NCI-H1694 treated with DMSO at 0.1 percent for 48 hours (cell line): ENCODE results near the gene FMO3.

Source experiments
- DNase-seq: peaks from one replicate; lab custom pipeline; 2025; lab: John Stamatoyannopoulos, UW

FMO3 gene

DNA sequence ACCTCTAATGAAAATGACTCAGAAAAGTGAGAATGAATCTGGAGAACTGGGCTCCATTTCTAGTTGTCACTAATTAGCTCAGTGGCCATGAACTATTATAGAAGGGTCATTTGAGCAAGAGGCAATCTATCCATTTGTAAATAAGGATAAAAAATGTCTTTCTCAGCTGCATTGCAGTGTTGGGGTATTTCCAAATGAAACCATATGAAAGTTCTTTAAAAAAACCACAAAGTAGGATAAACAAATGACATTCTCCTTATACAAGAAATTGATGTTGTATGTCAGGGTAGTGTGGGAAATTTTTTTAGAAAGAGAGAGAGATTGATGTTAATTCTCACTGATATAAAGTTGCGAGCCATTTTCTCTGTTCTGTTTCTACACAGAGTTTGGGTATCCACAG is 26.0 kb downstream of the FMO3 start:
- no peak for DNase-seq

DNA sequence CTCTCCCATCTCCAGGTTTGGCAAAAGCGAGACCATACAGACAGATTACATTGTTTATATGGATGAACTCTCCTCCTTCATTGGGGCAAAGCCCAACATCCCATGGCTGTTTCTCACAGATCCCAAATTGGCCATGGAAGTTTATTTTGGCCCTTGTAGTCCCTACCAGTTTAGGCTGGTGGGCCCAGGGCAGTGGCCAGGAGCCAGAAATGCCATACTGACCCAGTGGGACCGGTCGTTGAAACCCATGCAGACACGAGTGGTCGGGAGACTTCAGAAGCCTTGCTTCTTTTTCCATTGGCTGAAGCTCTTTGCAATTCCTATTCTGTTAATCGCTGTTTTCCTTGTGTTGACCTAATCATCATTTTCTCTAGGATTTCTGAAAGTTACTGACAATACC is 26.4 kb downstream of the FMO3 start:
- no peak for DNase-seq

DNA sequence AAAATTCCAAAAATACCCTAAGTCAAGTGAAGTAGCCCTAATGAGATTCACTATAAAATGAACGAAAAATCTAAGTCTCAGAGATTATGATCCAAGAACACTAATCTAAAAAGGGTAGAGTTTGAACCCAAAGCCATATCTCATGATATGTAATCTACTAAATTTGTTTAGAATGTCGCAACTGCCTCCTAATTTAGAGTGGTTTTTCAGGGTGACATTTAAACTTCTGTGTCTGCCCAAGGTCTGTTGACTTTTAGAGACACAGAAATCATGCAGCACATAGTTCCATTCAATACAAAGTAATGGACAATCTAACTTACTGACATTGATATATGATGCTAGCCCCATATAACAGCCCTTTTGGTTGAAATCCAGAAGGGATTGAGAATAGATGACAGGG is 28.9 kb downstream of the FMO3 start:
- no peak for DNase-seq

DNA sequence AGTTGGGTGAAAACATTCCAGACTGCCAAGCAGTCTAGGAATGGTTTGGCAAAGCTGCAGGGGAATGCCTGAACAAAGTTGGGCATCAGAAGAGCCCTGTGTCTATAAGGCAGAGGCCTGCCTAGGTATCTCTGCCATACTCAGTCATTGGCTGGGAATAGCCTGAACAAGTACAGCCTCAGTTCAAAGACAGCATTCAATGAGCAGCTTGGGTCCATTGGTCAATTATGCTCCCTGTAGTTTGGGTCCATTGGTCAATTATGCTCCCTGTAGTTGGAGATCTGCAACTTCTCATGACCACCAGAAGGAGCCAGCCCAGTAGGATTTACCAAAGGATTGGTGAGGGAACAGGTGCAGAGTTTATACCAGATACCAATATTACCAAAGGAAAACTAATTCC is 31.6 kb downstream of the FMO3 start:
- DNase-seq, result no peak

DNA sequence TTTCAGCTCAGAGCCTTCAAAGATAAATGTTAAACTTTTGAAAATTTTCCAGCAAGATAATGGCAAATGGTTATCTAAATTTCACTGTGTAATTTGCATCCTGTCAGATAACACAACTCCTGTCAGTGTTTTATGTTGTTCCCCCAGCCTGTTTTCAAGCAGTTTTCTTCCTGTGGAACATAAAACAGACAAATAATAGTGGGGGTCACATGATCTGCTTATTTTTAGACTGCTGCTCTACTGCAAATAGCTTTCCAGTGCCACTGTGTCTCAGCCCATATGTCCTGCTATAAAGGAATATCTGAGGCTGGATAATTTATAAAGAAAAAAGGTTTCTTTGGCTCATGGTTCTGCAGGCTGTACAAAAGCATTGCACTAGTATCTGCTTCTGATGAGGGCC is 32.2 kb downstream of the FMO3 start:
- DNase-seq, result no peak

DNA sequence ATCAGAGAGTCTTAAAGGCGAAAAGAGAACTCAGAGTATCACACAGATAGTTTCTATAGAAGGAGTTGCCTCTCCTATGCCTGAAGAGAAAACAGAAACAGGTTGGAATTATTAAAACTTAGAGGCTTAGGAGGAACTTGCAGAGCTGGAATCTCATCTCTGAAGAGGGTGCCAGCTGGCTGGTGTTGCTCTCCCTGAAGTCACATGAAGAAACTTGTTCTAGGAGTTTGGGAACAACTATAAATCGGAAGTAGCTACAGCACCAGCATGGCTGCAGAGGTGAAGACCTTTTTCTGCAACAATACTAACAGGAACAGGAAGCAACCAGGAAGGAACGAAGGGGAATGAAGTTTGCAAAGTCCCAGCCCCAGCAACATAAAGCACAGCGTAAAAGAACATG is 35.8 kb downstream of the FMO3 start:
- no peak for DNase-seq

DNA sequence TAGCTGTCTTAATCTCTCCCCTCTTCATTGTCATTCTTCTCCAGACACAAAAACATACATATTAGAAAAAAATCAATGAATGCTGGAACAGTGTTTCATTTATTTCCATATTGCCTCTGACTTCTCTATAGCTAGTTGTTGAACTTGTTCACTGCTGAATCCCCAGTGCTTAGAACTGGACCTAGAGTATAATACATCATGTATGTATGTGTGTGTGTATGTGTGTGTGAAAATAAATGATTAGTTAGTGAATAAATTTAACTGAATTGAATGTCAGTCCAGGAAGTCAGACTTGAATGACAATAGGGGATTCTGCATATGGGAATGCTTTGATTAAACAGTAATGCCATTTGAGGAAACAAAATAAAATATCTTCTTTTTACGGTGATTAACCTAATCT is 36.4 kb downstream of the FMO3 start:
- no peak for DNase-seq

DNA sequence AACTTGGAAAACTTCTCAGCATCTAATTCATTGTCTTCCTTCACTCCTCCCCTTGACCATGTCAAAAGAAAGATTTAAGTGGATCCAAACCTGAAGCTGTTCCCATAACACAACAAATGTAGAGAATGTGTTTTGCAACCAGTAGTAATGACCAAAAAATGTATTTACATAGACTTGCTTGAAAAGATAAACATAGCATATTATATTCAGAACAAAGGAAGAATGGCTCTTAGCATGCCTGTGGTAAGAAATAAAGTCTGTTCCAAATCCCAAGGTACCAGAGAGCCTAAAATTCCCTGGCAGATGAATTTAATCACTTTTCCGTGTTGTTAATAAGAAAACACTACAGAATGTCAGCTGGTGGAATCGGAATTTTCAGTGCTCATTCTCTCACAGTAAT is 36.8 kb downstream of the FMO3 start:
- DNase-seq, result no peak

DNA sequence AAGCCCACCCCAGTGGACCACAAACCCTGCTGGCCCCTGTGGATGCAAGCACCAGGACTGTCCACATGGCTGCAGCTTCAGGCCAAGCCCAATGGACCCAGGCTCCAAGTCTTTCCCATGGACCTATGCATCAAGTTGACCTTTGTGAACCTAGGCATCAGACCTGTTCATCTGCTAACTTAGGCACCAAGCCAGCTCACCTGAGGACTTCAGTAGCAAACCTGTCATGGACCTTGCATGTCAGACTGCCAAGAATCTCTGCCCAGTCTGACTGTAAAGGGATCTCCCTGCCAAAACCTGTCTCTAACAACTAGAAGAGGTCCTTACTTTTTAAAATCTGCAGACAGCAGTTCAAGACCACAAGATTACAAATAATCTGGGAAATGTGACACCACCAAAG is 37.8 kb downstream of the FMO3 start:
- DNase-seq, result no peak

DNA sequence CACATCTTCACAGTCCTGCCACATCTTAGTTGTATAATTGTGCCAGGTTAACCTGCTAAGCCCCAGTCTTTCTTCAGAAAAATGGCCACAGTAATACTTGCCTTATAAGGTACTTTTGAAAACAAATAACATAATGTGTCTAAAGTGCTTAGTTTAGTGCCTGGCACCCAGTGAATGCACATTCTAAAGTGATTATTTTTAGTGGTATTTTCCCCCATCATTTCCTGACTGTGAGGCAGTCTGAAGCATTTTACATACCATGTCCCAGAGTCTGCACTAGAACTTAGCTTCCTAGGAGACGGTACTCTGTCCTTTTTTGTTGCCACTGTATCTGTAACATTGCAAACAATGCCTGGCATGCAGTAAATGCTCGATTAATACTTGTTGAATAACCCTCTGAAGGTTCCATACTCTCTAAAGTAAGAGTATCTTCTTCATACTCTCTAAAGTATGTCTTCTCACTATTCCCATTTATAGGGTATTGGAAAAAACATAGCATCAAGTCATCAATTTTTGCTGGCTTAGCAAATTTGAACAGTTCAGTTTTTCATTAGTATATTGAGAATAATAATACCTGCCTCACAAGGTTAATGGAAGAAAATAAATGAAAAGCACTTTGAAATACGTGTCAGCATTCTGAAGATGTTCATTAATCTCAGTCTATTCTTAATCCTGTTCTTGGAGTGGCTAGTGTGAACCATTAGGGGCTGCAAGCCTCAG is 43.7 kb downstream of the FMO3 start:
- DNase-seq, result no peak

DNA sequence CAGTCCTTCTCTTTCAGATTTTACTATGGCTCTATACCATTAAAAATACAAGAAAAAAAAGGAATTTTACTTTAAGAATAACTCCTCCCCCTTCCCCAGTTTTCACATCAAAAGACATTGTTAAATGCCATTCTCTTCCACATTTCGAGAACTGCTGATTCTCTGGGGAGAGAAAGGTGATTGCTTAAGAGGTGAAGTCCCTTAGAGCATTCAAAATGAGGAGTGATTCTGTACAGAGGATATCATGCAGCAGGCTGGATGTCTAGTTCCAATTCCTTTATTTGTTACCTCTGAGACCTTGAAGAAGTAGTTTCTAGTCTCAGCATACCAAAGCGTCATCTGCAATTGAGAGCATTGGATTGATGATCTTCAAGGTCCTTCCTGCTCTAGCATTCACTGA is 46.9 kb downstream of the FMO3 start:
- no peak for DNase-seq

DNA sequence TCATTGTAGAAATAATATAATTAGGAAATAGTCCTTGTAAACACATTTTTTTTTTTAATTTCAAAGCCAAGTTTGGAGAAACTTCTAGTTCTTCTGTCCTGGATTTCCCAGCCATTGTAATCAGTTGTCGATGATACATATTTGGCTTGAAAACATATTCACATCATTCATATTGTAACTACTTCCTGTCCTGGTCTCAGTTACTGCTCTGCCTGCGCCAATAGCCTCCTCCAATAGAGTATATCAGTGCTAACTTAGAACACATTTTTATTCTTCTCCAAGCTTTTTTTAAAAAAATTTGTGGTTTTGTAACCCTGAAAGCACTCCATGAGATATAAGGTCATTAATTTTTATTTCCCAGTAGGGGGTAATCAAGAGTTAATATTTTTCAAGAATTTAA is 48.3 kb downstream of the FMO3 start:
- DNase-seq, result no peak

DNA sequence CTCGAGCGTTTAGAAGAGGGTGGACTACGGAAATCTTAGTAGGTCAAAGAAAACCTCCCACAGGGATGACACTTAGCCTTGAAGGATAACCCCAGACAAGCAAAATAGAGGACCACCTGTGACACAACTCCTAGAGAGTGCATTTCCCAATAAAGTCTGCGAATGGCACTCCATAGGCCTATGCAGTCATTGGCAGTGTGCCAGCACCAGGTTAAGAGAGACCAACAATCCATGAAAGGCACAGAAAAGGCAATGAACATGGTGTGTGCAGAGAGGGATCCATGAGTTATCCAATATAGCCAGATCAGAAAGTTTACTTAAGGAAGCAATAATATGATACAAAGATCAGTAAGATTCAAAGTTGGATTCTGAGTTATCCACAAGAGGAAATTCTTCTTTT is 49.2 kb downstream of the FMO3 start:
- DNase-seq, result no peak

DNA sequence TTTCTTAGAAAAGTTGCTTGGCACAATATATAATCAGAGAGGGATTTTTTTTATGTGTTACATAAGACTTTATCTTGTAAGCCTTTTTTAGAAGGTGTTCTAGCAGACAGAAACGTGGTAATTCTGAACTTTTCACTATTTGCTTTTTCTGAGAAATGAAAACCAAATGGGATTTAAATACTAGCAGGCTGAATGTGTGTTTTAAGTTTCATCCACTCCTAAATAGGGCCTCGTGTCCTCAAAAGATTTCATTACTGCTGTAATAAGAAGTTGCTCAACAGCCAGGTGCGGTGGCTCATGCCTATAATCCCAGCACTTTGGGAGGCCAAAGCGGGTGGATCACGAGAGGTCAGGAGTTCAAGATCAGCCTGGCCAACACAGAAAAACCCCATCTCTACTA is 49.7 kb downstream of the FMO3 start:
- no peak for DNase-seq

DNA sequence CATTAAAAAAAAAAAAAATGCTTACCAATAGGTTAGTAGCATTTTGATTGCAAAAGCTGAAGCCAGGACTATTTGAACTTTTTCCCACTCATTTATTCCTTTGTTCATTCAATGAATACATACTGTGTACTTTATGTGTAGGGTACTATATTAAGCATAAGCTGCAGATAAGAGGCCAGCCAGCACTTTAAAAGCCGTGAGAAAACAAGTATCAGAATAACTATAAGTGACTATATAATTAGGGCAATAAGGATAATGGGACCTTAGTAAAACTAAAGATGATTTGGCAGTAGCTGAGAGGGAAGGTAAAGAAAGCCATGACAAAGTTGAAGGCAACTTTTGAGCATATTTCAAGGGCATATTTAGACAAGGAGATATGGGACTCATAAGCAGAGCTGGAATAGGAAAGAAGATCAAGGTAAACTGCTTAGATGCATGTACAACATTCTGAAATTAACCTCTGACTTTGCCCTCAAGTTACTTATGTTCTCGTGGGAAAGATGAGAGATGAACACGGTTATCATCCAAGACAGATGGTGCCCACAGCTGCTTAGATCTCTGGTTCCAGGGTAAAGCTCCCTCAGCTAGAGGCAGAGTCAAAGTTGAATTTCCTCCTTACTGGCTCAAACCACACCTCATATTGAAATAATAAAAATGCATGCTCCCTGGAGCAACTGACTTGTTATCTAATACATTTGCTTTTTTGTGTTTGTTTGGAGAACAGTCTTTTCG is 50.4 kb downstream of the FMO3 start:
- DNase-seq, result no peak

DNA sequence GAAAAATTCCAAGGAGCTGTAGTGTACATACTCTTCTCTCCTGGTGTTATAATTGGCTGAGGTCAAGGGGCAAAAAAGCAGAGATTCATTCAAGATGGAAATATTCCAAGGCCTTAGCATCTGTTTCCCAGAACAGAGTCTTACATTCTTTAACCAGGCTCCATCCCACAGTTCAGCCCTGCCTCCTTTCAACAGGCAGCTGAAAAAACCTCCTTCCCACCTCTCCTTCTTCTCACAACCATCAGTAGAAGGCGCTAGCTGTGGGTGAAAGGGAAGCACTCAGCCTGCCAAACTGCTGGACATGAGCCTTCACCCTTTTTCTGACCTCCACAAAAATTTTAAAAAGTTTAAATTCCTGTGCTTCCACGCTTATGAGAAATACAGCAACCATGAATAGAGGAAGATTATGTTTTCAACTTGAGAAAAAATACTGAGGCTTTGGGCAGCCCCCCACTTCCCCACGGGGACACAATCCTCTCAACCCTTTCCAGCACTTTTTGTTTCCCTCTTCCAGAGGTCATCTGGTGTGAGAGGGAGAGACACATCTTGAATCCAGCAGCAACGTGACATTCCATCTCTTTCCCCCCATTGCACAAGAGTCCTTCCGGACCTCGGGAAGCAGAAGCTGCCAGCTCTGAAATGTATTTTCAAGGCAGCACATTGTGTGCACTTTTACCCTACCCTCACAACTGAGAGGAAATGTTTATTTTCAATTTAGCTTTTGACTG is 51.1 kb downstream of the FMO3 start:
- DNase-seq, result no peak

DNA sequence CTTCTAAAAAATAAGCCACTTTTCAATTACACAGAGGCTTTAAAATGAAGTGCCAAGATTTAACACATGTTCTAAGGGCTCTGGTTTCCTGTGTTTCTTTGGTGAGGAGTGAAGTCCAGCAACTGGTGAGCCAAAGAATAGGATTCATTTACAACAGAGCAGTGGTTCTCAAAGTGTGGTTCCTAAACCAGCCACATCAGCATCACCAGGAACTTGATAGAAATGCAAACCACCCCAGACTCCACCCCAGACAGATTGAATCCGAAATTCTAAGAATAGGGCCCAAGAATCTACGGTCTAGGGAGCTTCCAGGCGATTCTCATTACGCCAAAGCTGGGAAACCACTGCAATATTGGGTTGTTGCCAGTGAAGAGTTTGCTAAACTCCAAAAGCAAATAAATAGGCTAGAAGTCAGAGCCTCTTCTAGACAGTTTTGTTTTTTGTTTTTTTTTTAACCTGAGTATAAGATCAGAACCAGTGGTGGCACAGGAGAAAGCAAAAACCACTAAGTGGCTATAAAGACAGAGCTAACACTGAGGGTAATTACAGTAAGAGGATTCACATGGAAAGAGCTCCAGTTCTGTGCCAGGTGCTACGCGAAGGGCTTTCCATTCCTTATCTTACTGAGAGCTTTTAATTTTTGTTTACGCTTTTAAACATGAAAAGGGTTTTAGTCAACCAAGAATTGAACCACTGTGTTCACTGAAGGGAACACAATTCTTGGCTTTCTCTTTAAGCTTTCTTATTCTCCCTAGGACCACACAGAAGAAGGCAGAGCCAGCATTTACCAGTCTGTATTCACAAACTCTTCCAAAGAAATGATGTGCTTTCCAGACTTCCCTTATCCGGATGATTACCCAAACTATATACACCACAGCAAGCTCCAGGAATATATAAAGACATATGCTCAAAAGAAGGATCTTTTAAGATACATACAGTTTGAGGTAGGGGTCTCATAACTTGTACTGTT is 52.0 kb downstream of the FMO3 start:
- DNase-seq, result no peak

DNA sequence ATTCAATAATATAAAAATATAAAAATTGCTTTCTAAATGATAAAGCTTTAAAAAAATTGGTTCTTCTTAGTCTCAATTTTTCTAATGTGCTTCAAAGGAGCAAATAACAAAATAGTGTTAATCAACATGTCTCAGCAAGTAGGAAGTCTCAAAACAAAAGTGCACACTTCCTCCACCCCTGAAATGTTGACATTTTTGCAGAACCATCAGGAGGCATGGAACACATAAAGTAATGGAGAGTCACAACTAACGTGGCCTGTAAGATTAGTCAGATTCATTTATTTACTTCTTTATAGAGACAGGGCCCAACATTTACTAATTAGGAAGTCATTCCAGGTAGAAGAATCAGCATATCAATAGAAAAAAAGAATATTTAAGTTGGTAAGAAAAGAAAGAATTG is 59.5 kb downstream of the FMO3 start:
- no peak for DNase-seq

DNA sequence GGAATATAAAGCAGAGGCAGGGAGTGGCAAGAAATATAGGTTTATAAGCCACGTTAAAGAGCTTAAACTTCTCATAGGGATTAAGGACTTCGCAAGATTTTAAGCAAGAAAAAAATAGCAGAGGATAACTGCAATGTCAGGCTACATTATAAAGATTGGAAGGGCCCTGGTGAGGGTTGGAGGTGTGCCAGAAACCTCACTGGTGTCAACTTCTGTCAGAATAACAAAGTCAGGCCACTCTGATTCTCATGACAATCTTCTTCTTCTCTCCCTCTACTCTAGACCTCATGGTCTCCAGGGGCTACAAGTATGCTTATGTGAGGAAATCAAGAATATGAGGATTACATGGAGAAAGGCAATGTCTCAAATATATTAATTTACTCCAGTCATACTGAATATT is 61.8 kb downstream of the FMO3 start:
- DNase-seq, result no peak

DNA sequence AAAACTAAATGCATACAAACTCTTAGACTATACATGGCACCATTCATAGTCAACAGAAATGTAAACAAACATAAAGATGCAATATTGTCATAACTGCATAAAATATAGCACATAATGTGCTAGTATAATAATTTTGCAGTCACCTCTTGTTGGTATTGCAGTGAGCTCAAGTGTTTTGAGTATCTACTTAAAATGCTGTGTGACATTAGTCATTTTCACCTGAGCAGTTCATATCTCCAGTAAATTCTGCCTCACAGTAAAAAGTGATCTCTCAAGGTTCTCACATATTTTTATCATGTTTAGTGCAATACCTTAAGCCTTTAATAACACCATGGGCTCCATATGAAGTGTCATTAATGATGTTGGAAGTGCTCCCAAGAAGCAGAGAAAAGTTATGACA is 64.8 kb downstream of the FMO3 start:
- no peak for DNase-seq

DNA sequence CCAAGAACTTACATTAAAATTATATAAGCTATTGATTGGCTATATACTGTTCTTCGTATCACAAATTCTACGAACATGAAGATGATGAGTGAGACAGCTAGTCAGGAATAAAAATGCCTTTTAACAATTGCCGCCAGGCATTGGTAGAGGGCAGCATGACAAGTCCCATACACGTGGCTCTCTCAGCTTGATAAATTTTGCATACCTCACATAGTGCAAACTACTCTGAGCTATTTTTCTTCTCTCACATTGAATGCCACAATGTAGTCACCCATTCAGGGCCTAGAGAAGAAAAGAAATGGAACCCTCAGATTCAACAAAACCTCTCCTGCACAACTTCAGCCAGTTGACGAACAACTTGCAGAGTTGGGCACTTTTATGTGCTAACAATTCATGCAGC is 67.4 kb downstream of the FMO3 start:
- no peak for DNase-seq

DNA sequence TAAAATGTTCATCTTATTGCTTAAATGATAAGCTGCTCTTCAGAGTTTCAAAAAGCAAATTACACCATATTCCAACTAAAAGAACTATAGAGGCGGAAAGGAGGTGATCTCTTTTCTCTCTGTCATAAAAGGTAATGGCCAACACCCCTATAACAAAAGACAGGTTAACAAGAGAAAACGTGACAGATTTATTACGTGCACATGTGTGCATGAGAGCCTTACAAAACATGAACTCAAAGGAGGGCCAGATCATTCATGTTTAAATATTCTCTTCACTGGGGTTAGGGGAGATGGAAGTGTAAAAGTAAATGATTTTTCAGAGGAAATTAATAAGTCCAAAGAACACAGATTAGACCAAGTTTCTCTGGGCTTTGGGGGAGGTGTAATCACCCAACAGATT is 67.8 kb downstream of the FMO3 start:
- no peak for DNase-seq
